ENCODE measurements around the gene MSLN. TPM values are rescaled to one million over a fixed set of nuclear protein-coding genes. Genes with fewer than 3 reads are reported as not detected.

MSLN gene
- total and polyA plus RNA-seq, 4 donors = 0.33 to 2.1 (median 1.0) TPM

DNA sequence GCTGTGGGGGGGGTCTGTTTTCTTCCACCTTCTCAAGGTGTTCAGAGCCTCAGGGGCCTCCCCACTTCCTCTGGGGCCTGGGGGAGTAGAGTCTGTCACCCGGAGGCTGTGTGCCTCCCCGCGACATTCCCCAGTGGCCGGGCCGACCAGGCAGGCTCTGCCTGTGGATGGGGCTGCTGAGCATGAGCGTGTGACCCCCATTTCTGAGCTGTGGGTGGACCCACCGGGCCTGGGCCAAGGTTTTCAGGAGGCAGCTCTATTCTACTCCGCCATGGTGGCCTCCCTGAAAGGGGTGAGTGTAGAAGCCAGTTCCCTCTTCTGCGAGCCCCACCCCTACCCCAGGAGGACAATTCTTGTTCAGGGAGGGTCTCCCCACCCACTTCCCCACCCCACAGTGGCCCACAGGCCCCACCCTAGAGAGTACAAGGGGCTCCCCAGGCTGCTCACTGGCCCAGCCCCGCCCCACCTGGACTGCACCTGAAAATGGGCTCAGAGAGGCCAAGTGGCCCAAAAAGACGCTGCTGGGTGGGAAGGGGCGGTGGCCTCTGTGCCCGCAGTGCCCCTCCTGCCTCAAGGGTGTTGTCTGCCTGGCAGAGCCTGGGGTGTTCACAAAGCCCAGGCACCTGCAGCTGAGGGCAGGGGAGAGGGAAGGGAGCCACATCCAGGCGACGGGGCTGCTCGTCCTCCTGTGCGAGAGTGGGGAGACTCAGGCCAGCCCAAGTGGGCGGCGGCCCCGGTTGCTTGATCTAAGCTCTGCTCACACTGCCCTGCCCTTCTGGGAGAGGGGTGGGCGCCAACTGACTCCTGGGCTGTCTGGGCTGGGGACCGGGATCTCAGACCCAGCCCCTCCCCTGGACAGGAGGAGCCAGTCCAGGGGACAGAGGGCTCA, 1.3 kb downstream of the MSLN start:
- no peaks in the 10 kb centered on the region for H3K36me3 ChIP-seq (ENCODE audit: control insufficient read depth in 1 of 2, insufficient read depth in 2 of 2, low read length in 1 of 2)
- 65 to 69% methylated on average over 22 of the region's 22 CpGs for WGBS, 2 donors
- H3K4me3 ChIP-seq (ENCODE audit: low read length in 2 of 2) = no peak overlapping the region
- no peak for DNase-seq
- intact Hi-C loops (cut with DNase I) = no loop called here
- no peaks in the 10 kb centered on the region for H3K4me1 ChIP-seq (ENCODE audit: control insufficient read depth in 1 of 2, insufficient read depth in 2 of 2, low read length in 2 of 2)
- ATAC-seq (ENCODE audit: low FRiP score) = no peak
- H3K9me3 ChIP-seq (ENCODE audit: control insufficient read depth, low read length) = no peaks in the 10 kb centered on the region
- H3K27me3 ChIP-seq (ENCODE audit: control insufficient read depth in 1 of 2, insufficient read depth in 2 of 2, low read length in 1 of 2) = no peaks in the 10 kb centered on the region
- no peak overlapping the region for H3K27ac ChIP-seq (ENCODE audit: low read depth in 1 of 2, low read length in 2 of 2)

GRCh38 chr16:762595-763268, 2.2 kb downstream of the MSLN start:
- ATAC-seq (ENCODE audit: low FRiP score) (no peak), DNase-seq (no peak)
- Histone ChIP-seq H3K4me3 (ENCODE audit: low read length in 2 of 2) (no peak overlapping the region), H3K27ac (ENCODE audit: low read depth in 1 of 2, low read length in 2 of 2) (no peak overlapping the region), H3K9me3 (ENCODE audit: control insufficient read depth, low read length) (no peaks in the 10 kb centered on the region), H3K36me3 (ENCODE audit: control insufficient read depth in 1 of 2, insufficient read depth in 2 of 2, low read length in 1 of 2) (no peaks in the 10 kb centered on the region), H3K27me3 (ENCODE audit: control insufficient read depth in 1 of 2, insufficient read depth in 2 of 2, low read length in 1 of 2) (no peaks in the 10 kb centered on the region), H3K4me1 (ENCODE audit: control insufficient read depth in 1 of 2, insufficient read depth in 2 of 2, low read length in 2 of 2) (no peaks in the 10 kb centered on the region)
- 77 to 79% methylated on average over 17 of the region's 17 CpGs for WGBS, 2 donors
- intact Hi-C loops (cut with DNase I) = no loop called here

DNA sequence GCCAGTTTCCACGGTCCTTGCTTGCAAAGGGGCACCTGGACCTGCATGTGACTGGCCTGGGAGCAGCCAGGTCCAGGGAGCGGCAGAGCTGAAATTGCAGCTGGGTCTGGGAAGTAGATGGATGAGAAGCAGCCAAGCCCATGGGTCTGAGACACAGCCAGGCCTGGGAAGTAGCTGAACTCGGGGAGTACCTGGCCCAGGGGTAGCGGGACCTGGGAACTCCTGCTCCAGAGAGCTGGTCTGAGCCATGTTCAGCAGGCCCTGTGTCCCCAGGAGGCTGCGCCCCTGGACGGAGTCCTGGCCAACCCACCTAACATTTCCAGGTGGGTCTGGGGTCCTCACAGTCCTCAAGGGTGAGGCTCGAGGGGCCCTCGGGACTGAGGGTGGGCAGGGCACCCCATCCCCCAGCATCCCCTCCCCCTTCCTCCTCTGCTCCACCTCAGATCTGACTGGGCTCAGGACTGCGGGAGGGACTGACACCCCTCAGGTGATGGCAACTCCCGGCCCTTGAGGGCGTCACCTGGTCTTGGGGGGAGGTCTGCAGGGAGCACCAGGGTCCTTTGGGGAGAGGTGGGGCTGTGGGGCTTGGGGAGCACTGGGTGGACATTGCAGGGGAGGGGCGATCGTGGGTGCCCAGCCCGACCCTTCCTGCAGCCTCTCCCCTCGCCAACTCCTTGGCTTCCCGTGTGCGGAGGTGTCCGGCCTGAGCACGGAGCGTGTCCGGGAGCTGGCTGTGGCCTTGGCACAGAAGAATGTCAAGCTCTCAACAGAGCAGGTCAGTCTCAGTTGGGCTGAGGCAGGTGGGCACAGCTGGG, 3.0 kb downstream of the MSLN start:
- no peaks in the 10 kb centered on the region for H3K9me3 ChIP-seq (ENCODE audit: control insufficient read depth, low read length)
- 69 to 77% methylated on average over 14 to 21 of the region's 21 CpGs for WGBS, 2 donors

GRCh38 chr16:764184-764750, 3.7 kb downstream of the MSLN start:
- ATAC-seq (ENCODE audit: low FRiP score) (no peak), DNase-seq (no peak)
- Histone ChIP-seq H3K36me3 (ENCODE audit: control insufficient read depth in 1 of 2, insufficient read depth in 2 of 2, low read length in 1 of 2) (no peaks in the 10 kb centered on the region), H3K4me1 (ENCODE audit: control insufficient read depth in 1 of 2, insufficient read depth in 2 of 2, low read length in 2 of 2) (no peaks in the 10 kb centered on the region), H3K27me3 (ENCODE audit: control insufficient read depth in 1 of 2, insufficient read depth in 2 of 2, low read length in 1 of 2) (no peaks in the 10 kb centered on the region), H3K27ac (ENCODE audit: low read depth in 1 of 2, low read length in 2 of 2) (no peak overlapping the region), H3K9me3 (ENCODE audit: control insufficient read depth, low read length) (no peaks in the 10 kb centered on the region), H3K4me3 (ENCODE audit: low read length in 2 of 2) (no peak overlapping the region)
- intact Hi-C loops (cut with DNase I) = no loop called here
- WGBS, 2 donors = 61 to 70% methylated on average over 20 of the region's 20 CpGs

More for the DNA sequence above, 3.0 kb downstream of the MSLN start:
- DNase-seq = no peak
- H3K36me3 ChIP-seq (ENCODE audit: control insufficient read depth in 1 of 2, insufficient read depth in 2 of 2, low read length in 1 of 2) = no peaks in the 10 kb centered on the region
- H3K4me1 ChIP-seq (ENCODE audit: control insufficient read depth in 1 of 2, insufficient read depth in 2 of 2, low read length in 2 of 2) = no peaks in the 10 kb centered on the region
- H3K27me3 ChIP-seq (ENCODE audit: control insufficient read depth in 1 of 2, insufficient read depth in 2 of 2, low read length in 1 of 2) = no peaks in the 10 kb centered on the region
- no peak for ATAC-seq (ENCODE audit: low FRiP score)
- H3K27ac ChIP-seq (ENCODE audit: low read depth in 1 of 2, low read length in 2 of 2) = no peak overlapping the region
- no peak overlapping the region for H3K4me3 ChIP-seq (ENCODE audit: low read length in 2 of 2)
- intact Hi-C loops (cut with DNase I) = no loop called here

- intact Hi-C loops (cut with DNase I) = no loop called here
- no peak for DNase-seq
- Histone ChIP-seq H3K36me3 (ENCODE audit: control insufficient read depth in 1 of 2, insufficient read depth in 2 of 2, low read length in 1 of 2) (no peaks in the 10 kb centered on the region), H3K4me1 (ENCODE audit: control insufficient read depth in 1 of 2, insufficient read depth in 2 of 2, low read length in 2 of 2) (no peaks in the 10 kb centered on the region), H3K27me3 (ENCODE audit: control insufficient read depth in 1 of 2, insufficient read depth in 2 of 2, low read length in 1 of 2) (no peaks in the 10 kb centered on the region), H3K9me3 (ENCODE audit: control insufficient read depth, low read length) (no peaks in the 10 kb centered on the region), H3K4me3 (ENCODE audit: low read length in 2 of 2) (no peak overlapping the region), H3K27ac (ENCODE audit: low read depth in 1 of 2, low read length in 2 of 2) (no peak overlapping the region)
- ATAC-seq (ENCODE audit: low FRiP score) = no peak
- 82 to 90% methylated on average over 34 to 38 of the region's 38 CpGs for WGBS, 2 donors
These were observed 4.4 kb downstream of the MSLN start for GRCh38 chr16:764848-765487.

DNA sequence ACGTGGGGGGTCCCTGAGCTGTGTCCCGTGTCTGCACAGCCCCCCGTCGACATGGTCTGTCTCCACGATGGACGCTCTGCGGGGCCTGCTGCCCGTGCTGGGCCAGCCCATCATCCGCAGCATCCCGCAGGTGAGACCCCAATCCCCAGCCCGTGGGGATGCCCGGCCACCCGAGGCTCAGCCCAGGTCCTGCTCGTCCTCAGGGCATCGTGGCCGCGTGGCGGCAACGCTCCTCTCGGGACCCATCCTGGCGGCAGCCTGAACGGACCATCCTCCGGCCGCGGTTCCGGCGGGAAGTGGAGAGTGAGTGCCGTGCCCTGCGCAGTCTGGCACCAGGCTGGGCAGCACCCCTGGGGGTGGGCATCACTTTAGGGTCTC, 4.9 kb downstream of the MSLN start:
- ATAC-seq (ENCODE audit: low FRiP score) = no peak
- Histone ChIP-seq H3K27me3 (ENCODE audit: control insufficient read depth in 1 of 2, insufficient read depth in 2 of 2, low read length in 1 of 2) (no peaks in the 10 kb centered on the region), H3K27ac (ENCODE audit: low read depth in 1 of 2, low read length in 2 of 2) (no peak overlapping the region), H3K9me3 (ENCODE audit: control insufficient read depth, low read length) (no peaks in the 10 kb centered on the region), H3K4me1 (ENCODE audit: control insufficient read depth in 1 of 2, insufficient read depth in 2 of 2, low read length in 2 of 2) (no peaks in the 10 kb centered on the region), H3K4me3 (ENCODE audit: low read length in 2 of 2) (no peak overlapping the region), H3K36me3 (ENCODE audit: control insufficient read depth in 1 of 2, insufficient read depth in 2 of 2, low read length in 1 of 2) (no peaks in the 10 kb centered on the region)
- intact Hi-C loops (cut with DNase I) = no loop called here
- no peak for DNase-seq
- 89 to 90% methylated on average over 29 of the region's 29 CpGs for WGBS, 2 donors

GRCh38 chr16:766008-766819, 5.7 kb downstream of the MSLN start:
- Histone ChIP-seq H3K27ac (ENCODE audit: low read depth in 1 of 2, low read length in 2 of 2) (no peak overlapping the region), H3K36me3 (ENCODE audit: control insufficient read depth in 1 of 2, insufficient read depth in 2 of 2, low read length in 1 of 2) (no peaks in the 10 kb centered on the region), H3K4me3 (ENCODE audit: low read length in 2 of 2) (no peak overlapping the region), H3K27me3 (ENCODE audit: control insufficient read depth in 1 of 2, insufficient read depth in 2 of 2, low read length in 1 of 2) (no peaks in the 10 kb centered on the region), H3K9me3 (ENCODE audit: control insufficient read depth, low read length) (no peaks in the 10 kb centered on the region), H3K4me1 (ENCODE audit: control insufficient read depth in 1 of 2, insufficient read depth in 2 of 2, low read length in 2 of 2) (no peaks in the 10 kb centered on the region)
- 85 to 88% methylated on average over 28 to 29 of the region's 29 CpGs for WGBS, 2 donors
- ATAC-seq (ENCODE audit: low FRiP score) (no peak), DNase-seq (no peak)
- intact Hi-C loops (cut with DNase I) = no loop called here
